NB4 (cell line): ENCODE measurements around the gene SPATS2.

ENCODE experiments used
- DNase-seq: peaks from one replicate; pipeline ENCODE4 v3.0.0; 2010; ENCODE audit warnings: low read depth
- H3K4me3 ChIP-seq: one replicate; pipeline ENCODE4 v1.5.1; 2011; ENCODE audit warnings: mild to moderate bottlenecking, low read depth, low read length, moderate library complexity
- MAX ChIP-seq: IDR thresholded peaks from 2 replicates; pipeline ENCODE4 v1.6.1; 2011; ENCODE audit warnings: low read depth, low read length
- MYC ChIP-seq: IDR thresholded peaks from 2 replicates; pipeline ENCODE4 v1.6.1; 2011; ENCODE audit warnings: low read depth, low read length
- POLR2A ChIP-seq: IDR thresholded peaks from 2 replicates; pipeline ENCODE4 v1.6.1; 2011; ENCODE audit warnings: mild to moderate bottlenecking; ENCODE audit not compliant: insufficient read length; ENCODE audit errors: extremely low read depth
- TF ChIP-seq, protein P1 (sequence below): IDR thresholded peaks from one replicate; pipeline ENCODE4 v1.5.1; 2012; ENCODE audit warnings: low read depth, low read length

The SPATS2 gene

GRCh38 chr12:49327368-49327767 is 39.9 kb upstream of the SPATS2 start:
- no peak for DNase-seq
- H3K4me3 ChIP-seq: no peak overlapping the region
- TF ChIP-seq, protein P1, sequence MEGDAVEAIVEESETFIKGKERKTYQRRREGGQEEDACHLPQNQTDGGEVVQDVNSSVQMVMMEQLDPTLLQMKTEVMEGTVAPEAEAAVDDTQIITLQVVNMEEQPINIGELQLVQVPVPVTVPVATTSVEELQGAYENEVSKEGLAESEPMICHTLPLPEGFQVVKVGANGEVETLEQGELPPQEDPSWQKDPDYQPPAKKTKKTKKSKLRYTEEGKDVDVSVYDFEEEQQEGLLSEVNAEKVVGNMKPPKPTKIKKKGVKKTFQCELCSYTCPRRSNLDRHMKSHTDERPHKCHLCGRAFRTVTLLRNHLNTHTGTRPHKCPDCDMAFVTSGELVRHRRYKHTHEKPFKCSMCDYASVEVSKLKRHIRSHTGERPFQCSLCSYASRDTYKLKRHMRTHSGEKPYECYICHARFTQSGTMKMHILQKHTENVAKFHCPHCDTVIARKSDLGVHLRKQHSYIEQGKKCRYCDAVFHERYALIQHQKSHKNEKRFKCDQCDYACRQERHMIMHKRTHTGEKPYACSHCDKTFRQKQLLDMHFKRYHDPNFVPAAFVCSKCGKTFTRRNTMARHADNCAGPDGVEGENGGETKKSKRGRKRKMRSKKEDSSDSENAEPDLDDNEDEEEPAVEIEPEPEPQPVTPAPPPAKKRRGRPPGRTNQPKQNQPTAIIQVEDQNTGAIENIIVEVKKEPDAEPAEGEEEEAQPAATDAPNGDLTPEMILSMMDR: no peak
- no peak for TF ChIP-seq MAX
- TF ChIP-seq POLR2A: no peak
- no peak for TF ChIP-seq MYC

DNA sequence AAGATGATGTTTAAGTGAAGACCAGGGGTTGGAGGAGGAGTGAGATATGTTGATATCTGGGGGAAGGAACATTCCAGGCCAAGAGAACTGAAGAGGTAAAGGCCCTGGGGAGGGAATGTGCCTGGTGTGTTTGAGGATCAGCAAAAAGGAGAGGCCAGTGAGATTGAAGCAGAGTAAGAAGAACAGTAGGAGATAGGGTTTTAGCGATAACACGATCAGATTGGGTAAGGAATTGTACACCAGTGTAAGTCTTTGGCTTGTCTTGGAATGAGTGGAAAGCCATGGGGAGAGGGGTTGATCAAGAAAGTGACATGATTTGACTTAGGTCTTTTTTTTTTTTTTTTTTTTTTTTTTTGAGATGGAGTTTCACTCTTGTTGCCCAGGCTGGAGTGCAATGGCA is 39.4 kb upstream of the SPATS2 start:
- no peak for TF ChIP-seq POLR2A
- no peak for TF ChIP-seq MYC
- no peak for TF ChIP-seq MAX
- TF ChIP-seq, protein P1: no peak
- DNase-seq: no peak
- no peak overlapping the region for H3K4me3 ChIP-seq

- TF ChIP-seq MAX (no peak), MYC (no peak), POLR2A (no peak)
- H3K4me3 ChIP-seq: no peak overlapping the region
- no peak for DNase-seq
These were observed 38.4 kb upstream of the SPATS2 start for GRCh38 chr12:49328816-49329215.

DNA sequence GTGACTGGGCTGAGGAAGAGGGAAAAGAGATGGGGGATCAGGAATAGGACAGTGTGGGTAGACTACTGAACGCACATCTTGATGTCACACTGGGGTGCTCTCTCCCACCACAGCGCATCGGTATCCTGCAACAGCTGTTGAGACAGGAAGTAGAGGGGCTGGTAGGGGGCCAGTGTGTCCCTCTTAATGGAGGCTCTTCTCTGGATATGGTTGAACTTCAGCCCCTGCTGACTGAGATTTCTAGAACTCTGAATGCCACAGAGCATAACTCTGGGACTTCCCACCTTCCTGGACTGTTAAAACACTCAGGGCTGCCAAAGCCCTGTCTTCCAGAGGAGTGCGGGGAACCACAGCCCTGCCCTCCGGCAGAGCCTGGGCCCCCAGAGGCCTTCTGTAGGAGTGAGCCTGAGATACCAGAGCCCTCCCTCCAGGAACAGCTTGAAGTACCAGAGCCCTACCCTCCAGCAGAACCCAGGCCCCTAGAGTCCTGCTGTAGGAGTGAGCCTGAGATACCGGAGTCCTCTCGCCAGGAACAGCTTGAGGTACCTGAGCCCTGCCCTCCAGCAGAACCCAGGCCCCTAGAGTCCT is 37.1 kb upstream of the SPATS2 start:
- no peak for DNase-seq
- no peak overlapping the region for H3K4me3 ChIP-seq
- TF ChIP-seq, protein P1: no peak

DNA sequence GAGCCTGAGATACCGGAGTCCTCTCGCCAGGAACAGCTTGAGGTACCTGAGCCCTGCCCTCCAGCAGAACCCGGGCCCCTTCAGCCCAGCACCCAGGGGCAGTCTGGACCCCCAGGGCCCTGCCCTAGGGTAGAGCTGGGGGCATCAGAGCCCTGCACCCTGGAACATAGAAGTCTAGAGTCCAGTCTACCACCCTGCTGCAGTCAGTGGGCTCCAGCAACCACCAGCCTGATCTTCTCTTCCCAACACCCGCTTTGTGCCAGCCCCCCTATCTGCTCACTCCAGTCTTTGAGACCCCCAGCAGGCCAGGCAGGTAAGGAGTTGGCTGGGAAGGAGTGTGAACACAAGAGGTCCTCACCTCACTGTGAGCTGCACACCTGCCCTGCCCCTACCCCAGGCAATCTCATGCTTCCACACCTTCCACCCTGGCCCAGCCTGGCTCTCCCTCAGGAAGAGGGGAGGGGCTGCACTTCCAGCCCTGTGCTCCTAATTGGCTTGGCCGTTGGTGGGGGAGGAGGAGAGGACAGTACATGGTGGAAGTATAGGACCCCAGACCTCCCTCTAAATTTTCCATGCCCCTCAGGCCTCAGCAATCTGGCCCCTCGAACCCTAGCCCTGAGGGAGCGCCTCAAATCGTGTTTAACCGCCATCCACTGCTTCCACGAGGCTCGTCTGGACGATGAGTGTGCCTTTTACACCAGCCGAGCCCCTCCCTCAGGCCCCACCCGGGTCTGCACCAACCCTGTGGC is 36.5 kb upstream of the SPATS2 start:
- no peak overlapping the region for H3K4me3 ChIP-seq
- TF ChIP-seq MAX (no peak), POLR2A (no peak), MYC (no peak)
- TF ChIP-seq, protein P1: no peak
- no peak for DNase-seq

GRCh38 chr12:49331380-49332222 is 35.7 kb upstream of the SPATS2 start:
- TF ChIP-seq POLR2A (no peak), MAX (peak; percentile 71), MYC (peak; percentile 59; the same call in 1 of the 2 replicates)
- TF ChIP-seq, protein P1: peak; percentile 75
- peak; percentile 70 for DNase-seq
- no peak overlapping the region for H3K4me3 ChIP-seq
